Epithelial cell of prostate (primary cell): Measurements from ENCODE around the gene ADGRE2.

Experiments
- DNase-seq: peaks from one replicate; pipeline ENCODE4 v3.0.0-alpha.2; 2011; ENCODE audit warnings: low read depth, low spot score
- H3K27ac ChIP-seq: fragments of 450-650 bp; 2 replicates; pipeline ENCODE4 v1.5.1; 2017; ENCODE audit warnings: mild to moderate bottlenecking

Gene ADGRE2

DNA sequence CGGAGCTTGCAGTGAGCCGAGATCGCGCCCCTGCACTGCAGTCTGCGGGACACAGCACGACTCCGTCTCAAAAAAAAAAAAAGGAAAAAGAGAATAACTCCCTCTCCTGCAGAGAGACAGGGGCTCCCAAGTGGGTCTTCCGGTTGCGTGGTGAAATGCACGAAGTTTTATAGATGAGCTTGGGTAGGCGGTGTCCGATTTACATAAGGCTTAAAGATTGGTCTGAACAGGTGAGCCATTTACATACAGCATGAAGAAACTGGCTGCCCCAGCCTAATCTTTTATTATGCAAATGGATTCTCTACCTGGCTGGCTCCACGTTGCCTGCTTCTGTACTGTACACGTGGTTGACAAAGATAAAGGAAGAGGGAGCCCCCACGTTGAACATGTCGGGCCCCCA, 19.5 kb downstream of the ADGRE2 start:
- DNase-seq, result peak; percentile 12
- H3K27ac ChIP-seq, result no peak overlapping the region

DNA sequence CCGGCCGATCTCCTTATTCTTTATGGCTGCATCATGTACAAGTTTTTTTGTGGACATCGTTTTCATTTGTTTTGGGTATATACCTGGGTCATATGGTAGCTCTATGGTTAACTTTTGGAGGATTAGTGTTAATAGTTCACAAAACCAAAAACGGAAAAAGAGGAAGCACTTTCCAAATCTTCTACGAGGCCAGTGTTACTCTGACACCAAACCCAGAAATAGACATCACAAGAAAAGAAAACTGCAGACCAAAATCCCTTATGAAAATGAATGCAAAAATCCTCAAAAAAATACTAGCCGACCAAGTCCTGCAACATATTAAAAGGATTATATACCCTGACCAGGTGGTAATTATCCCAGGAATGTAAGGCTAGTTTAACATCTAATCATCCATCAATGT, 29.8 kb downstream of the ADGRE2 start:
- no peak overlapping the region for H3K27ac ChIP-seq
- no peak for DNase-seq

DNA sequence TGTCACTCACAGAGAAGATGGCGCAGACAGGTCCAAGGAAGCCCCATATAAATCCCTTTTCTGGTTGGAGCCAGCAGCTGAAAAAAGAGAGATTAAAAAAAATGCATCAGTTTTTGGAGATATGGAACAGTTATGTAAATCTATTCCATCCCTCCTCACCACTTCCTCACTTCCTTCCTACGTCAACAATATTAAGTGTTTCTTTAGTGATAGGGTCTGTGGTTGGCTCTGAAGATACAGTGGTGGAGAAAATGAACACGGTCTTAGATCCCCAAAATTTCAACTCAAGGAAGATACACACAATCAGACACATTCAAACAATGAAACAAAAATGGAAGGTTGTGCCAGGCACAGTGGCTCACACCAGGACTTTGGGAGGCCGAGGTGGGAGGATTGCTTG, 31.5 kb downstream of the ADGRE2 start:
- no peak for DNase-seq

DNA sequence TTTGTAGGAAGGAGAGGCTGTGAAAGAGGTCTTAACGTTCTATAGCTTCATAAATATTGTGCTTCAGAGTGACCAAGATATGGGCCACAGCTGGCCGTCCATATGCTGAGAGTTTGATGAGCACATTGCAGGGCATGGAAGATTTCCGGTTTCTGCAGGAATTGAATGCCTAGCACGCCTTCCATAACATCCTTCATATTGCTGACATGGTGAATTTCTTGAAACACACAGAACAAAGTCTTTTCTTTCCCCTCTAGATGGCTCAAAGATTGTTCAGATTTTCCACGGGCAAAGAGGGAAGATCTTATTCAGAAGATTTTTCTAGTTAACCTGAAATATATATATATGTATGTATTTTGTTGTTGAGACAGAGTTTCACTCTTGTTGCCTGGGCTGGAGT, 42.4 kb downstream of the ADGRE2 start:
- DNase-seq, result no peak
- H3K27ac ChIP-seq, result no peak overlapping the region

More for the DNA sequence above, 31.5 kb downstream of the ADGRE2 start:
- H3K27ac ChIP-seq, result no peak overlapping the region

DNA sequence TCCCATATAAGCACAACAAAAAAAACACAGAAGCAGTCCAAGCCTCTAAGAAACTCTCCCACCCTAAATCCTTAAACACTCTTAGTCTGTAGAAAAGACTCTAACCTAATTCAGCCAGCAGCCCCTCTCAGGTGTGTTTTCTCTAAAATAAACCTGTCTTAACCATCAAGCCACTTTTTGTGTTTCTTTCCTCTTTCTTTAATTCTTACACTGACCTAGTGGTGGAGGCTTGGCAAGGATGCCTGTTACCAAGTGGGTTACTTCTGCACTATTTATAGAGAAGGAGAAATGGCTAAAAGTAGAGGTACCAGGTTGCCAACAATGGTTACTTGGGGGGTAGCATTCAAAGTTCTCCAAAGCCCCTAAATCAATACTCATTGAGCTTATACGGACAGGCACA, 44.8 kb downstream of the ADGRE2 start:
- no peak for DNase-seq
- H3K27ac ChIP-seq, result no peak overlapping the region

DNA sequence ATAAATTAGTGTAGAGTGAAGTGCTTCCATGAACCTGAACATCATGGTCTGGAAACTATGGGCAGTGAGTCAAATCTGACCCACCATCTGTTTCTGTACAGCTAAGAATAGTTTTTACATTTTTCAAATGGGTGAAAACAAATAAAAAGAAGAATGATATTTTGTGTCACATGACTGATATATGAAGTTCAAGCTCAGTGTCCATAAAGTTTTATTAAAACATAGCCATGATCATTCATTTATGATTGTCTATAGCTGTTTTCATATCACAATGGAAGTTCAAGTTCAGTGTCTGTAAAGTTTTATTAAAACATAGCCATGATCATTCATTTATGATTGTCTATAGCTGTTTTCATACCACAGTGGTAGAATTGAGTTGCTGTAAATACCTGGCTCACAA, 45.9 kb downstream of the ADGRE2 start:
- no peak overlapping the region for H3K27ac ChIP-seq
- no peak for DNase-seq

DNA sequence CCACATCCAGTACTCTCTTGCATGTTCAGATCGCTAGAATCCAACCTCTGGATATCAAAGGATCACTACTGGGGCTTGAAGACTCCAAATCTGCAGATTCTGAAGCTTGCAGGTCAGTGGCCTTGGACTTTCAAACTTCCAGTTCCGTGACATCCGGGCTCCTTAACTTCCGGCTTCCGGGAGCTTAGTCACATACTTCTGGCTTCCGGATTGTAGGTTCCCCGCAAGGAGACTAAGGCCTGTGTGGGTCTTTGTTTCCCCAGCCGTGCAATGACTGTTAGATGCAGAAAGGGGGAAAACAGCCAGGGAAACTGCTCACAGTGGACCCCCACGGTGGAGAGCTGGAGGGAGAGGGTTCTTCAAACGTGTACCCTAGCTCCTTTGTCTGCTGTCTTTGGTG, 47.2 kb downstream of the ADGRE2 start:
- DNase-seq, result no peak
- H3K27ac ChIP-seq, result no peak overlapping the region

DNA sequence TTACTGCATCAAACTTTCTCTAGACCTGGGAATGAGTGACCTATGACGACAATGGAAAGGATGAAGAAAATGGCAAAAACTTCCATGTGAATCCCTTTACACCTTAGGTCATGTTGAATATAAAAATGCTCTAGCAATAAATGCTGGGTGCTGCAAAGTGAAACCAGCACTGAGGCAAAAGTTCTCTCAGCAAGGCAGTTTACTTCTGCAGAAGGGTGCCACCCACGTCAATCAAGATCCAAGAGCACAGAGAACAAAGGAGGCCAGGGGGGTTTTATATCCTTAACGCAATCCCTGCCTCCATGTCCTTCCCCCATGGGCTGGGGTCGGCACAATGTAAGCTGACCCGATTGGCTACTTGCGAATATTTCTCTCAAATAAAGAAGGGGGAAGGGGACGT, 49.8 kb downstream of the ADGRE2 start:
- H3K27ac ChIP-seq, result no peak overlapping the region

DNA sequence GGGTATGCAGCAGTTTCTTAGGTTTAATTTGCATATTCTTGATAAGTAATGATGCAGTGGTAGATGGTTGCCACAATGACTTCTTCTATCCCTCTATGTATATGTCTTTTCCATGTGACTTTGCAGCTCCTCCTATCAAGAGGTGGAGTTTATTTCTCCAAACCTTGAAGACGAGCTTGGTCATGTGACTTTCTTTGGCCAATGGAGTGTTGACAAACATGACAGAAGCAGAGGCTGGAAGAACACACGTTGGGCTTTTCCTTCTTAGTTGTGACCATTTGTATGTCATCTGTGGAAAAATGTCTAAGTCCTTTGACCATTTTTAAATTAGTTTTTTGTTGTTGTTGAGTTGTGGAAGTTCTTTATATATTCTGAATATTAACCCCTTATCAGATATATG, 56.2 kb downstream of the ADGRE2 start:
- H3K27ac ChIP-seq, result no peak overlapping the region
- DNase-seq, result no peak

More for the DNA sequence above, 49.8 kb downstream of the ADGRE2 start:
- DNase-seq, result no peak

DNA sequence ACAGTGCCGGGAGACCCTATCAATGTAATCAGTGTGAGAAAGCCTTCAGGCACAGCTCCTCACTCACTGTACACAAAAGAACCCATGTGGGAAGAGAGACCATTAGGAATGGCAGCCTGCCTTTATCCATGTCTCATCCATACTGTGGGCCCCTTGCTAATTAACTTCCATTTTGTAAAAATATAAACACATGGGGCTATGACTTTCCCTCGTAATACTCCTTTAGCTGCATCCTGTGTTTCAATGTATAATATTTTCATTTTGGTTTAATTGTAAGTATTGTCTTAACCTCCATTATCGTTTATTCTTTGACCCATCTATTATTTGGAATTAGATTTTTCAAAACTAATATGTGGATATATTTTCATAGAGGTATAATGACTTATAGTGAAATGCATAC, 59.2 kb downstream of the ADGRE2 start:
- DNase-seq, result no peak
- H3K27ac ChIP-seq, result no peak overlapping the region

DNA sequence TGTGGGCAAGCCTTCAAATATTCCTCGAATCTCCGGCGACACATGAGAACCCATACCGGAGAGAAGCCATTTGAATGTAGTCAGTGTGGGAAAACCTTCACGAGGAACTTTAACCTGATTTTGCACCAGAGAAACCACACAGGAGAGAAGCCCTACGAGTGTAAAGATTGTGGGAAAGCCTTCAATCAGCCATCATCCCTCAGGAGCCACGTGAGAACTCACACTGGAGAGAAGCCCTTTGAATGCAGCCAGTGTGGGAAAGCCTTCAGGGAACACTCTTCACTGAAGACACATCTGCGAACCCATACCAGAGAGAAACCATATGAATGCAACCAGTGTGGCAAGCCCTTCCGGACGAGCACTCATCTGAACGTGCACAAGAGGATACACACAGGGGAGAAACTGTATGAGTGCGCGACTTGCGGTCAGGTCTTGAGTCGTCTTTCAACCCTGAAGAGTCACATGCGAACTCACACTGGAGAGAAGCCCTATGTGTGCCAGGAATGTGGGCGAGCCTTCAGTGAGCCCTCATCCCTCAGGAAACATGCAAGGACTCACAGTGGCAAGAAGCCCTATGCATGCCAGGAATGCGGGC, 59.7 kb downstream of the ADGRE2 start:
- H3K27ac ChIP-seq, result no peak overlapping the region
- no peak for DNase-seq

DNA sequence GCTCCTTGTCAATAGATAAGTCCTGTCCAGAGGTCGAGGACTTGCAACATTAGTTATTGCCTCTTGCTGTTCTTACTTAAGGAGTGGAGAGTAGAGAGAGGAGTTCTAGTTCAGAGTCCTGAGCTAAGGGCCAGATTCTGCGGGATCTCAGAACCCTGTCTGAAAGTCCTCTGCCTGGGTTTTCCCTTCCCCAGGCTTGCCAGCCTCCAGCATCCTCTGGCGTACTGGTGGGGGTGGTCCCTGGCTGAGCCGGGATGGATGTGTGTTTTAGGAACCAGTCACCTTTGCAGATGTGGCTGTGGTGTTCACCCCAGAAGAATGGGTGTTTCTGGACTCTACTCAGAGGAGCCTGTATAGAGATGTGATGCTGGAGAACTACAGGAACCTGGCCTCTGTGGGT, 62.5 kb downstream of the ADGRE2 start:
- no peak for DNase-seq
- H3K27ac ChIP-seq, result no peak overlapping the region

DNA sequence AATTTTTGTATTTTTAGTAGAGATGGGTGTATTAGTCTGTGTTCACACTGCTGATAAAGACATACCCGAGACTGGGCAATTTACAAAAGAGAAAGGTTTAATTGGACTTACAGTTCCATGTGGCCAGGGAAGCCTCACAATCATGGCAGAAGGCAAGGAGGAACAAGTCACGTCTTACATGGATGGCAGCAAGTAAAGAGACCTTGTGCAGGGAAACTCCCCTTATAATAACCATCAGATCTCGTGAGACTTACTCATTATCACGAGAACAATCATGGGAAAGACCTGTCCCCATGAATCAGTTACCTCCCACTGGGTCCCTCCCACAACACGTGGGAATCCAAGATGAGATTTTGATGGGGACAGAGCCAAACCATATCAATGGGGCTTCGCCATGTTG, 73.9 kb downstream of the ADGRE2 start:
- no peak for DNase-seq
- no peak overlapping the region for H3K27ac ChIP-seq

DNA sequence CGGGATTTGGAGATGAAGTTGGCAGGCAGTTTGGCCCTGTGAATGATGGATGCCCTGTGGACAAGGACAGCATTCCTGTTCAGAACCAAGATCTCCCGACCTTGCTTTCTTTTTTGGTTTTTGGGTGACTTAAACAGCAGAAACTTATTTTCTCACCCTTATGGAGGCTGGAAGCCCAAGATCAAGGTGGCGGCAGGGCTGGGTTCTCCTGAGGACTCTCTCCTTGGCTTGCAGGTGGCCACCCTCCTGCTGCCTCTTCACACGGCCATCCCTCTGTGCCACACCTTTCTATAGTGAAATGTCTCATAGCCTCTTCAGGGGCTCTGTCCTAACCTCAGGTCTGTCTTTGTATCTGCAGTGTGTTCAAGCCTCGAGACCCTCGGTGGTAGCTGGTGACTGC, 74.5 kb downstream of the ADGRE2 start:
- DNase-seq, result no peak
- no peak overlapping the region for H3K27ac ChIP-seq

DNA sequence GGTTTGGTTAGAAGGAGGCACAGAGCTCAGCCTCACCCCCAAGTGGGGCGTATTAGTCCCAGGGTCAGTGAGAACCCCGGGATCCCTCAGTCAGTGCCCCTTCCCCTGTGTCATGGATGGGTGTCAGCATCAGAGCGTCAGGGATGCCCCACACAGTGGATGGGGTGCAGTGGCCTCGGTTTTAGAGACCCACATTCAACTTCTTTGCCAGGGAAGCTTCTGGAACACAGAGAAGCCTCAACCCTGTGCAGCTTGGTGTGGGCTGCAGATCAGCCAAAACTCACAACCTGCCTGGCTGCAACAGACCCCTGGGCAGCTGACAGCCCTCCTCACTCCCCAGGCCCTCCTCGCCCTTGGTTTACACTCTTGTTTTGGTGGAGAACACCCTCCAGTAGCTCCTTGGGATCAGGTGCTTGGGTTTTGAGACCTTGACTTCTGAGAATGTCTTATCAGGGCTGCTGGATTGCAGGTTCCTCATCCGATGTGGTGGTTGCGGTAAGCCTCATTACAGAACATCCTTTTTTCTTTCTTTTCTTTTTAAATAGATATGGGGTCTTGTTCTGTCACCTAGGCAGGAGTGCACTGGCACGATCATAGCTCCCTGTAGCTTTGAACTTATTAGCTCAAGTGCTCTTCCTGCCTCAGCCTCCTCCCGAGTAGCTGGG, 77.5 kb downstream of the ADGRE2 start:
- DNase-seq, result no peak
- H3K27ac ChIP-seq, result no peak overlapping the region

DNA sequence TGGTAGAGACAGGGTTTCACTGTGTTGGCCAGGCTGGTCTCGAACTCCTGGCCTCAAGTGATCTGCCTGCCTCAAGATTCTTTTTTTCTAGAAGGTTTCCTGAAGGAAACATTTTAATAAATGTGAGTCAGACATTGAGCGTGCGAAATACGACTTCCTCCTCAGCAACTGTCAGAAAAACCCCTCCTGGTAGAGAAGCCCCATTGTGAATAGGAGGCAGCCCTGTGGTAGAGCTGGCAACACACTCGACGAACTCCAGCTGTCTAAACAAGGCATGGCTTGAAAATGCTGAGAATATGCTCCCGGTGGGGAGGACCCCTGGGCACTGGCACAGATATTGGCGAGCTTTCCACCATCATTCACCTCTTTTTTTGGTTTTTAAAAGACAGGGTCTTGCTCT, 78.7 kb downstream of the ADGRE2 start:
- no peak overlapping the region for H3K27ac ChIP-seq
- no peak for DNase-seq

DNA sequence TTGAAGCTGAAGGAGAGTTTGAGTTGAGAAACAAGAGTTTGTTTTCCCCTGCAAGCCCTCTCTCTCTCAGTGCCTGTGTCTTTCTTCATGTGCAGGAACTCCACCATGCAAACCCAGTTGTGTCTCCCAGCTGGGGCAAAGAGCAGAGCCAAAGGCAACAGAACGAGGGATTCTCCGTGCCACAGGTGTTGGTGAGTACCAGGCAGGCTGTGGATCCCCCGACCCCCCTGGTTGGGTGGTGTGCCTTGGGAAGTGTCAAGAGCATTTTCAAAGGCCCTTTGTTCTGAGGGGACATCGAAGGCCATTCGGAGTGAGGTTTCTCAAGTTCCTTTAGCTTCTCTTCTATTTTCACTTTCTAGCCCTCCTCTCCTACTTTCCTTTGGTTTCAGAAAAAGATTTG, 82.9 kb downstream of the ADGRE2 start:
- H3K27ac ChIP-seq, result no peak overlapping the region
- no peak for DNase-seq

DNA sequence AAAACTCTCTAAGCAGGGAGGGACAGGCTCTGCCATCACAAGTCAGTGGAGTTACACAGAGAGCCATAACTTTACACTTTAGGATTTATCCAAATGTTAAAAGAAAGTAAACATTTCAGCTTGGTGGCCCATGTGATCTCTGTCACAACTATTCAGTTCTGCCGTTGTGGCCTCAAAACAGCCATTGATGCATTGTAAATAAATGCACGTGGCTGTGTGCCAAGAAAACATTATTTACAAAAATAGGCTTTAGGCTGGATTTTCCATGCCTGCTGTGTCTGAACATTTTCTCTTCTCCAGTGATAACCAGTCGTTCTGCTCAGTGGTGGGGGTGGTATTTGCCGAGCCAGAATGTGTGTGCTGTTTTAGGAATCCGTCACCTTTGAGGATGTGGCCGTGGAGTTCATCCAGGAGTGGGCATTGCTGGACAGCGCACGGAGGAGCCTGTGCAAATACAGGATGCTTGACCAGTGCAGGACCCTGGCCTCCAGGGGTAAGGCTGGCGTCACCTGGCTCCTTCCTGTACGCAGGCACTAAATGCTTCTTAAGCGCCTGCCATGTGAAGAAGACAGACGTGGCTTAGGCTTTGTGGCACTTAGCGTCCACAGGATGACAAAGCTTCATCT, 83.6 kb downstream of the ADGRE2 start:
- no peak overlapping the region for H3K27ac ChIP-seq
- DNase-seq, result no peak

DNA sequence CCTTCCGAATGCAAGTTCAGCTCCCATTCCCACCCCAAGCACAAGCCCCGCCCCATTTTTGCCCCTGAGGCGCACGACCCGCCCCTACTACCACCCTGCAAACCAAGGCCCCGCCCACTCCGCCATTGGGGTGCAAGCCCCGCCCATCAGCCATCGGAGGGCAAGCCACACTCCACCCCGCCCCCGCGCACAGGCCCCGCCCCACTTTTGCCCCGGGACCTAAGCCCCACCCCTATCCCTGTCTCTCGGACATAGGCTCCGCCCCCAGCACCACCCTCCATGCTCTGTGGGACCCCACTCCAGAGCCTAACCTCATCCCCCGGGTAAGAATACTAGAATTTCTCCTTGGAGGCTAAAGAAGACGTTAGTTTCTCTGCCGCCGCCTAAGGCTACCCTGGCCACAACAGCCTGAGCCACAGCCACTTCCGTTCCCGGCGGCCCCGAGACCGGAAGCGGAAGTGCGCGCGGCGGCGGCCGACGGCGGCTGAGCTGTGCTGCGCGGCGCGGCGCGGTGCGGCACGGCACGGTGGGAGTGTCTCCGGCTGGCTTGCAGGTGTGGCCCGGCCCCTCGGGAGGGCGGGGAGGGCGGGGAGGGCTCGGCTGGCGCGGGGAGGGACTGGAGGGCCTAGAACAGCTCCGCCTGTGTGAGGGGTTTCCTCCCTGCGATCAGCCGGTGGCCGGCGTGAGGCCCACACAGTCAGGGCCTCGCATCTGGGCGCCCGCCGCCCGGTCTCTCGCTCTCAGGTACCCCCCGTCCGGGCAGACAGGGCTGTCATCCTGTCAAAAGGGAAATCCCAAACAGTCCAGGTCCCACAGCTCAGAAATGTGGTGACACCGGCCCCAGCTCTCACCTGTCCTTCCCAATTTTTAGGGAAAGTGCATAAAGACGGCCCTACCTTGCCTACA, 88.5 kb downstream of the ADGRE2 start, which contains the start of gene ZNF333:
Gene ZNF333 (plus strand): TSS at position 451 of the 906 bp plus-strand sequence. CDS start 3,444 bp downstream, outside the sequence.
- peak within 1 kb of the TSS; percentile 92 for H3K27ac ChIP-seq
- peak; percentile 44 for DNase-seq

DNA sequence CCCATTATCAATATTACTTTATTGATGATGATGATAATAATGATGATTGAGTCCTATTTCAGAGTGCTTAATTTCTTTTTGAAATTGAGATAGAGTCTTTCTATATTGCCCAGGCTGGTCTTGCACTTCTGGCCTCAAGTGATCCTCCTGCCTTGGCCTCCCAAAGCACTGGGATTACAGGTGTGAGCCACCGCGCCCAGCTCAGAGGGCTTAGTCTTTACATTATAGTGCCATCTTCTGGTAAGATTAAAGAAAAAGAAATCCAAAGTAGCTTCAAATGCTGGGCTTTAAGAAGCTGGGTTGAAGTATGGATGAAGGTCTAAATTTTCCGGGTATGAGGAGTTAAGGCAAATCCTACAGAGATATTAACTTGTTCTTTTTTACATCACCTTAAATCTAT, 91.9 kb downstream of the ADGRE2 start:
- H3K27ac ChIP-seq, result no peak overlapping the region
- DNase-seq, result no peak

DNA sequence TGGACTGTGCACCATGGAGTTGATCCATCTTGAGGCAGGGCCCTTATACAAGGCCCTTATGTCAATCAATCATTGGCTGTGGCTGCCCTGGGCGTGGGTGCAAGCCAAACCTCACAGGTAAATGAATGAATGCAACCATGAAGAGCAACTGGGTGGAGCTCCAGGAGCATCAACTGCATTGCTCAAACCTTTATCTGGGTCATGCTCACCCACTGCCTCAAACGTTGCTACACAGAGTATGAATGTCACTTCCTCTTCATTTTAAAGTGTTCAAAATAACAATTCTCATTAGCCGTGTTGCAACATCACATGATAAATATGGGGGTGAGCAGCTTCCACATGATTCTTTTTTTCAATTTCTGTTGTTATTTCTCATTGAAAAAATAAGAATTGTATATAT, 94.9 kb downstream of the ADGRE2 start:
- no peak for DNase-seq
- H3K27ac ChIP-seq, result no peak overlapping the region
